ENCODE measurements around the gene SEC24A.

DNA sequence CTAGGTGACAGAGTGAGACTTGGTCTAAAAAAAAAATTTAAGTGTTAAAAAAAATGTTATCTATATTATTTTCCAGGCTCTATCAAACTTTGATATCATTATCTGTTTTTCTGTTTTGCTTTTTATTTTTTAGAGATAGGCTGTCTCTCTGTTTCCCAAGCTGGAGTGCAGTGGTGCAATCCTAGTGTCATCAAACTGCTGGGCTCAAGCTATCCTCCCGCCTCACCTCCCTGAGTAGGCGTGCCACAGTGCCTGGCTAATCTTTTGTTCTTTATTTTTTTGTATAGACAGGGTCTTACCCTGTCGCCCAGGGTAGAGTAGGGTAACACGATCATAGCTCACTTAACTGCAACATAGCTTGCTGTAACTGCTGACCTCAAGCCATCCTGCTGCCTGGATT, 14.4 kb downstream of the SEC24A start:
- no peak for TF ChIP-seq FOXM1 (IDR thresholded peaks at IDR 0.05; ENCODE audit: low read depth)
- TF ChIP-seq, protein P1, sequence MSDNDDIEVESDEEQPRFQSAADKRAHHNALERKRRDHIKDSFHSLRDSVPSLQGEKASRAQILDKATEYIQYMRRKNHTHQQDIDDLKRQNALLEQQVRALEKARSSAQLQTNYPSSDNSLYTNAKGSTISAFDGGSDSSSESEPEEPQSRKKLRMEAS (IDR thresholded peaks at IDR 0.05; ENCODE audit: low read depth): no peak
- TF ChIP-seq, protein P2, sequence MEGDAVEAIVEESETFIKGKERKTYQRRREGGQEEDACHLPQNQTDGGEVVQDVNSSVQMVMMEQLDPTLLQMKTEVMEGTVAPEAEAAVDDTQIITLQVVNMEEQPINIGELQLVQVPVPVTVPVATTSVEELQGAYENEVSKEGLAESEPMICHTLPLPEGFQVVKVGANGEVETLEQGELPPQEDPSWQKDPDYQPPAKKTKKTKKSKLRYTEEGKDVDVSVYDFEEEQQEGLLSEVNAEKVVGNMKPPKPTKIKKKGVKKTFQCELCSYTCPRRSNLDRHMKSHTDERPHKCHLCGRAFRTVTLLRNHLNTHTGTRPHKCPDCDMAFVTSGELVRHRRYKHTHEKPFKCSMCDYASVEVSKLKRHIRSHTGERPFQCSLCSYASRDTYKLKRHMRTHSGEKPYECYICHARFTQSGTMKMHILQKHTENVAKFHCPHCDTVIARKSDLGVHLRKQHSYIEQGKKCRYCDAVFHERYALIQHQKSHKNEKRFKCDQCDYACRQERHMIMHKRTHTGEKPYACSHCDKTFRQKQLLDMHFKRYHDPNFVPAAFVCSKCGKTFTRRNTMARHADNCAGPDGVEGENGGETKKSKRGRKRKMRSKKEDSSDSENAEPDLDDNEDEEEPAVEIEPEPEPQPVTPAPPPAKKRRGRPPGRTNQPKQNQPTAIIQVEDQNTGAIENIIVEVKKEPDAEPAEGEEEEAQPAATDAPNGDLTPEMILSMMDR (IDR thresholded peaks at IDR 0.05): no peak
